Upper lobe of left lung (tissue), 4 donors: ENCODE measurements around the gene PHAF1.

Source experiments
- CTCF ChIP-seq, 6 experiments: fragments of 450-650 bp in 4 of 6; fragments of 200-600 bp in 2 of 6; sonication (generic) in 2 of 6; IDR thresholded peaks; one replicate each; pipeline ENCODE4 v1.5.1; 2016 to 2019; ENCODE audit warnings: antibody characterized with exemption in 6 of 6
- POLR2A ChIP-seq, 4 donors: fragments of 450-650 bp; IDR thresholded peaks; one replicate each; pipeline ENCODE4 v1.5.1; 2016 to 2017; ENCODE audit warnings: antibody characterized with exemption in 4 of 4, mild to moderate bottlenecking in 2 of 4

GRCh38 chr16:67191411-67191994 is 81.8 kb downstream of the PHAF1 start:
- TF ChIP-seq CTCF (IDR thresholded peaks at IDR 0.05) (no peak), POLR2A (IDR thresholded peaks at IDR 0.05) (no peak)
